Sigmoid colon (tissue), 7 donors: ENCODE results near the gene NRXN3. TPM values are rescaled to one million over a fixed set of nuclear protein-coding genes. Genes with fewer than 3 reads are reported as not detected.

ENCODE experiments used
- DNase-seq: peaks from one replicate; pipeline ENCODE4 v3.0.0-alpha.2; 2019
- H3K27ac ChIP-seq, 4 donors: fragments of 200-600 bp; sonication (generic); one replicate each; pipeline ENCODE4 v1.5.1; 2016 to 2019; ENCODE audit warnings: mild to moderate bottlenecking in 1 of 4
- H3K27me3 ChIP-seq, 3 donors: fragments of 200-600 bp; sonication (generic); one replicate each; pipeline ENCODE4 v1.5.1; 2019; ENCODE audit warnings: mild to moderate bottlenecking in 1 of 3
- H3K36me3 ChIP-seq, 4 donors: fragments of 200-600 bp; sonication (generic); one replicate each; pipeline ENCODE4 v1.5.1; 2016 to 2019
- H3K4me1 ChIP-seq, 4 donors: fragments of 200-600 bp; sonication (generic); one replicate each; pipeline ENCODE4 v1.5.1; 2017 to 2019
- H3K4me3 ChIP-seq, 4 donors: fragments of 200-600 bp; sonication (generic); one replicate each; pipeline ENCODE4 v1.5.1; 2017 to 2019; ENCODE audit warnings: mild to moderate bottlenecking in 2 of 4, moderate library complexity in 1 of 4
- H3K9me3 ChIP-seq, 4 donors: fragments of 200-600 bp in 3 of 4; sonication (generic) in 3 of 4; one replicate each; pipeline versions ENCODE4 v1.5.1 to v1.6.1; 2013 to 2019
- EP300 ChIP-seq, 4 donors: sonication (generic); formaldehyde crosslinking; IDR thresholded peaks; one replicate each; pipeline ENCODE4 v1.6.1; 2017; ENCODE audit warnings: antibody characterized with exemption in 4 of 4
- POLR2A ChIP-seq, 2 donors: fragments of 450-650 bp; IDR thresholded peaks; one replicate each; pipeline ENCODE4 v1.6.1; 2016; ENCODE audit warnings: antibody characterized with exemption in 2 of 2, mild to moderate bottlenecking in 2 of 2, moderate library complexity in 2 of 2
- POLR2AphosphoS5 ChIP-seq, 4 donors: sonication (generic); formaldehyde crosslinking; IDR thresholded peaks; one replicate each; pipeline ENCODE4 v1.6.1; 2017; ENCODE audit warnings: antibody characterized with exemption in 4 of 4
- WGBS, 2 donors: extraction: QIAGEN DNeasy Blood & Tissue Kit; methylation state at CpG; one replicate each; pipeline ENCODE4 v1.1.7; 2013; 5-methylcytosine and 5-hydroxymethylcytosine counted together
- intact Hi-C: fragments of 100-400 bp; cut with DNase I; formaldehyde crosslinking; loops from one replicate; pipeline ENCODE4 v1.15.1; 2023
- polyA plus RNA-seq, 3 donors: library from polyadenylated mRNA; stranded (reverse); fragments of 200-250 nt; gene quantifications; one replicate each; pipeline ENCODE4 v1.2.3, GENCODE V29; 2013
- total RNA-seq, 4 donors: library from RNA; depleted of rRNA; stranded (reverse); fragments of >200 nt; gene quantifications; one replicate each; pipeline ENCODE4 v1.1.0, GENCODE V29; 2016
- TF ChIP-seq, protein P1 (sequence below), 4 experiments: fragments of 450-650 bp in 3 of 4; fragments of 200-600 bp in 1 of 4; IDR thresholded peaks; one replicate each; pipeline ENCODE4 v1.5.1; 2016 to 2019; ENCODE audit warnings: antibody characterized with exemption in 4 of 4, mild to moderate bottlenecking in 3 of 4, moderate library complexity in 2 of 4
- donor health status: healthy with polysubstance abuse.
- donor health status: Bipolar disorder and iron deficiency.
- donor health status: healthy.

The NRXN3 gene
- total and polyA plus RNA-seq, 7 donors = 0.23 to 46.3 (median 23.2) TPM

DNA sequence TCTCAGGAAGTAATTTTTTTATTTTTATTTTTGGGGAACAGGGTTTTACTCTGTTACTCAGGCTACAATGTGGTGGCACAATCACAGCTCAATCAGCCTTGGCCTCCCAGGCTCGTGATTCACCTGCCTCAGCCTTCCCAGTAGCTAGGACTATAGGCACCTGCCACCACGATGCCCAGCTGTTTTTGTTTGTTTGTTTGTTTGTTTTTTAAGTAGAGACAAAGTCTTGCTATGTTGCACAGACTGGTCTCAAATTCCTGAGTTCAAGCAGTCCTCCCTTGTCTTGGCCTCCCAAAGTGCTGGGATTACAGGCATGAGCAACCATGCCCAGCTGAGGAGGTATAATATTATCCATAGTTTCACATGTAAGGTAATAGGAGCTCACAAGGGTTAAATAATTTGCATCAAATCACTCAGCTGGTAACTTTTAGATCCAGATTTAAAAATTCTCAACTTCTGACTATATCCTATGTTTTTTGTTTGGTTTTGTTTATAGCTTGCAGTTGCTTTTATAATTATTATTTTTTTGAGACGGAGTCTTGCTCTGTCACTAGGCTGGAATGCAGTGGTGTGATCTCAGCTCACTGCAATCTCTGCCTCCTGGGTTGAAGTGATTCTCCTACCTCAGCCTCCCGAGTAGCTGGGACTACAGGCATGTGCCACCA is 1411.9 kb downstream of the NRXN3 start:
- peaks cover 0 to 45% (median 24%) of the 10 kb centered on the region in 4 donors for H3K4me1 ChIP-seq
- TF ChIP-seq, protein P1, sequence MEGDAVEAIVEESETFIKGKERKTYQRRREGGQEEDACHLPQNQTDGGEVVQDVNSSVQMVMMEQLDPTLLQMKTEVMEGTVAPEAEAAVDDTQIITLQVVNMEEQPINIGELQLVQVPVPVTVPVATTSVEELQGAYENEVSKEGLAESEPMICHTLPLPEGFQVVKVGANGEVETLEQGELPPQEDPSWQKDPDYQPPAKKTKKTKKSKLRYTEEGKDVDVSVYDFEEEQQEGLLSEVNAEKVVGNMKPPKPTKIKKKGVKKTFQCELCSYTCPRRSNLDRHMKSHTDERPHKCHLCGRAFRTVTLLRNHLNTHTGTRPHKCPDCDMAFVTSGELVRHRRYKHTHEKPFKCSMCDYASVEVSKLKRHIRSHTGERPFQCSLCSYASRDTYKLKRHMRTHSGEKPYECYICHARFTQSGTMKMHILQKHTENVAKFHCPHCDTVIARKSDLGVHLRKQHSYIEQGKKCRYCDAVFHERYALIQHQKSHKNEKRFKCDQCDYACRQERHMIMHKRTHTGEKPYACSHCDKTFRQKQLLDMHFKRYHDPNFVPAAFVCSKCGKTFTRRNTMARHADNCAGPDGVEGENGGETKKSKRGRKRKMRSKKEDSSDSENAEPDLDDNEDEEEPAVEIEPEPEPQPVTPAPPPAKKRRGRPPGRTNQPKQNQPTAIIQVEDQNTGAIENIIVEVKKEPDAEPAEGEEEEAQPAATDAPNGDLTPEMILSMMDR (IDR thresholded peaks at IDR 0.05) = no peak
- TF ChIP-seq POLR2A (IDR thresholded peaks at IDR 0.05) (no peak), EP300 (IDR thresholded peaks at IDR 0.05) (no peak), POLR2AphosphoS5 (IDR thresholded peaks at IDR 0.05) (no peak)
- no peaks in the 10 kb centered on the region for H3K36me3 ChIP-seq
- H3K9me3 ChIP-seq = no peaks in the 10 kb centered on the region
- 65 to 71% methylated on average over 4 of the region's 4 CpGs for WGBS, 2 donors
- H3K4me3 ChIP-seq = no peak overlapping the region
- DNase-seq = no peak
- no peaks in the 10 kb centered on the region for H3K27me3 ChIP-seq
- H3K27ac ChIP-seq = no peak overlapping the region
- intact Hi-C loops = no loop called here

DNA sequence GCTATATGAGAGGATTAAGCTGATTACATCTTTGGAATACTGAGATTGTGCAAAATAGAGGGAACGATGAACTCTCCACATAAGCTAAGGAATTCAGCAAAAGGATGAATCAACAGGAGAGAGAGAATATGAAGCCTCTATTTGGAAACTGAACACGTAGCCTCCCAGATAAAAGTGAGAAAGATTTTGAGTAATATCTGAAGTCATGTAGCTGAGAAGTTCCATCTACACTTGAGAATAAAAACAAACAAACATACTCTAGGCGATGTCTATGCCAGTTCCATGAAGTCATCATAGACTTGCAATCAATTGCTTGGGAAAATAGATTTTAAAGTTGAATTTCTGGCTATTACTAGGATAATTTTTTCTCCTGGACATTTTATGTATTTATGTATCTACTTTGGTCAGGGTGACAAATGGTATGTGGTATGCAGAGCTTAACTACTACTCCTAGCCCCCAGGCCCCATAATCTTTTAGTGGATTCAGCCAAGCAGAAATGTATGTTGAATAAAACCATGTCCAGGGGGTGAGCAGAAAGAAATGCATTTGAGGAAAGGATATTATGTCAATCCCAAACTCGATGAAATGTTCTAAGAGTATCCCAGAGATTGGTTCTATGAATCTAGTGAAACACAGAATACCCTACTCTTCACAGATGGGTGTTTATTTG is 1413.7 kb downstream of the NRXN3 start:
- Histone ChIP-seq H3K36me3 (no peaks in the 10 kb centered on the region), H3K27me3 (no peaks in the 10 kb centered on the region), H3K27ac (no peak overlapping the region), H3K9me3 (no peaks in the 10 kb centered on the region), H3K4me3 (no peak overlapping the region), H3K4me1 (peaks cover 0 to 48% (median 26%) of the 10 kb centered on the region in 4 donors)
- TF ChIP-seq, protein P1 (IDR thresholded peaks at IDR 0.05) = no peak
- no peak for TF ChIP-seq POLR2AphosphoS5 (IDR thresholded peaks at IDR 0.05)
- no peak for TF ChIP-seq EP300 (IDR thresholded peaks at IDR 0.05)
- TF ChIP-seq POLR2A (IDR thresholded peaks at IDR 0.05) = no peak
- intact Hi-C loops = no loop called here
- DNase-seq = no peak
- 81 to 83% methylated on average over 4 of the region's 4 CpGs for WGBS, 2 donors

DNA sequence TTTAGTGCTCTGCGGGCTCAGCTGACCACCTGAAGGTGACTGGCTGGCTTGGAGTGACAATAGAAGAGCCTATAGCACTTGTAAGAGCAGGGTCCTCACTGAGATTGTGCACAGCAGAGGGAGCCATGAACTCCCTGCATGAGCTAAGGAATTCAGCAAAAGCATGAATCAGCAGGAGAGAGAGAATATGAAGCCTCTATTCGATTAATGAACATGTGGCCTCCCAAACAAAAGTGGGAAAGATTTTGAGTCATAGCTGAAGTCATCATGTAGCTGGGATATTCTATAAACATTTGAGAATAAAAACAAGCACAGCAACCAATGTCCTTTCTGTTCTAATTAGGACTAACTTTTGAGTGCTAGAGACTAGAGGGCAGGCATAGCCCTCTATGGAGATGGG is 1414.5 kb downstream of the NRXN3 start:
- H3K27me3 ChIP-seq = no peaks in the 10 kb centered on the region
- H3K36me3 ChIP-seq = no peaks in the 10 kb centered on the region
- H3K4me3 ChIP-seq = no peak overlapping the region
- H3K27ac ChIP-seq = no peak overlapping the region
- no peak for DNase-seq
- intact Hi-C loops = no loop called here
- peaks cover 0 to 46% (median 26%) of the 10 kb centered on the region in 4 donors for H3K4me1 ChIP-seq
- TF ChIP-seq, protein P1 (IDR thresholded peaks at IDR 0.05) = no peak
- TF ChIP-seq POLR2AphosphoS5 (IDR thresholded peaks at IDR 0.05) (no peak), POLR2A (IDR thresholded peaks at IDR 0.05) (no peak), EP300 (IDR thresholded peaks at IDR 0.05) (no peak)
- no peaks in the 10 kb centered on the region for H3K9me3 ChIP-seq
- WGBS, 2 donors = 68 to 78% methylated on average over 2 of the region's 2 CpGs

DNA sequence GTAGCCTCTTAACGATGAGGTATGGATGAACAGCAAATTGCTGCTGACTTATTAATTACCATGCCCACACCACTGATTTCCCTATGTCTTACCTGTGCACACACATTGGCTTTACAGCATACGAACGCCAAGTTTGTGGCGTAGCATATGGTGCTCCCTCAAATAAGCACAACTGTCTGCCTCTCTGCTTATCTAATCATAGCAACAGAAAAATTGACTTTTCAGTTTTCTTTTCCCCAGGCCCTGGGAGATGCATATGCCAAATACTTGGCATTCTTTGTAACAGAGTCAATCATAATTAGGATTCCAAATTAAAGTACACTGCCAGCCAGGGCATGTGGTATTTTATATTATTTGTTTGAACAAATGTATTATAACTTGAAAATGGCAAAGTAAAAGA is 1415.7 kb downstream of the NRXN3 start:
- no peaks in the 10 kb centered on the region for H3K36me3 ChIP-seq
- intact Hi-C loops = no loop called here
- H3K4me1 ChIP-seq = peaks cover 0 to 34% (median 18%) of the 10 kb centered on the region in 4 donors
- H3K27me3 ChIP-seq = no peaks in the 10 kb centered on the region
- no peak overlapping the region for H3K27ac ChIP-seq
- TF ChIP-seq POLR2AphosphoS5 (IDR thresholded peaks at IDR 0.05) (no peak), EP300 (IDR thresholded peaks at IDR 0.05) (no peak), POLR2A (IDR thresholded peaks at IDR 0.05) (no peak)
- TF ChIP-seq, protein P1 (IDR thresholded peaks at IDR 0.05) = no peak
- DNase-seq = no peak
- H3K4me3 ChIP-seq = no peak overlapping the region
- H3K9me3 ChIP-seq = no peaks in the 10 kb centered on the region
- 94 to 95% methylated on average over 4 of the region's 4 CpGs for WGBS, 2 donors
